Measurements from ENCODE around the gene F7. TPM values are rescaled to one million over a fixed set of nuclear protein-coding genes. Genes with fewer than 3 reads are reported as not detected.

F7 gene
- total RNA-seq, 1 experiment from 2014 or later, result not detected

- TF ChIP-seq EZH2 (IDR thresholded peaks at IDR 0.05; ENCODE audit: low read length, unreplicated experiment) (no peak), EZH2phosphoT487 (IDR thresholded peaks at IDR 0.05; ENCODE audit: borderline replicate concordance, low read length) (no peak)
- TF ChIP-seq, protein P1, sequence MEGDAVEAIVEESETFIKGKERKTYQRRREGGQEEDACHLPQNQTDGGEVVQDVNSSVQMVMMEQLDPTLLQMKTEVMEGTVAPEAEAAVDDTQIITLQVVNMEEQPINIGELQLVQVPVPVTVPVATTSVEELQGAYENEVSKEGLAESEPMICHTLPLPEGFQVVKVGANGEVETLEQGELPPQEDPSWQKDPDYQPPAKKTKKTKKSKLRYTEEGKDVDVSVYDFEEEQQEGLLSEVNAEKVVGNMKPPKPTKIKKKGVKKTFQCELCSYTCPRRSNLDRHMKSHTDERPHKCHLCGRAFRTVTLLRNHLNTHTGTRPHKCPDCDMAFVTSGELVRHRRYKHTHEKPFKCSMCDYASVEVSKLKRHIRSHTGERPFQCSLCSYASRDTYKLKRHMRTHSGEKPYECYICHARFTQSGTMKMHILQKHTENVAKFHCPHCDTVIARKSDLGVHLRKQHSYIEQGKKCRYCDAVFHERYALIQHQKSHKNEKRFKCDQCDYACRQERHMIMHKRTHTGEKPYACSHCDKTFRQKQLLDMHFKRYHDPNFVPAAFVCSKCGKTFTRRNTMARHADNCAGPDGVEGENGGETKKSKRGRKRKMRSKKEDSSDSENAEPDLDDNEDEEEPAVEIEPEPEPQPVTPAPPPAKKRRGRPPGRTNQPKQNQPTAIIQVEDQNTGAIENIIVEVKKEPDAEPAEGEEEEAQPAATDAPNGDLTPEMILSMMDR (conservative IDR thresholded peaks at IDR 0.05; ENCODE audit: low read depth, low read length), result no peak
- H3K4me2 ChIP-seq (ENCODE audit: low read length), result no peak overlapping the region
- no peaks in the 10 kb centered on the region for H3F3A ChIP-seq (ENCODE audit: low read length, unreplicated experiment)
- H3K4me3 ChIP-seq (ENCODE audit: low read length), result no peak overlapping the region
- H3K79me2 ChIP-seq (ENCODE audit: low read length), result no peaks in the 10 kb centered on the region
- ATAC-seq, result no peak
- no peaks in the 10 kb centered on the region for H3K36me3 ChIP-seq (ENCODE audit: low read depth, low read length)
- H3K27me3 ChIP-seq (ENCODE audit: low read length), result no peaks in the 10 kb centered on the region
- intact Hi-C loops (cut with micrococcal nuclease), result no loop called here
- POLR2A ChIA-PET (ENCODE audit: unreplicated experiment), result no interaction called here
- no peak overlapping the region for H3K27ac ChIP-seq (ENCODE audit: low read length)
- H4K20me1 ChIP-seq (ENCODE audit: low read length), result no peaks in the 10 kb centered on the region
- H3K9me2 ChIP-seq (replicated peaks; ENCODE audit: low read length), result no peaks in the 10 kb centered on the region
- BruUV-seq (replicated peaks), result no TSS peak
- H3K9ac ChIP-seq (ENCODE audit: low read length), result no peak overlapping the region
- H3K9me3 ChIP-seq (ENCODE audit: low read length), result no peaks in the 10 kb centered on the region
- H3K4me1 ChIP-seq (ENCODE audit: insufficient read depth, low read length), result no peaks in the 10 kb centered on the region
- no peak for DNase-seq
- CTCF ChIA-PET, result no interaction called here
- H2AFZ ChIP-seq (ENCODE audit: low read length), result no peak overlapping the region
Measured at GRCh38 chr13:113069861-113070805, 35.5 kb upstream of the F7 start.

DNA sequence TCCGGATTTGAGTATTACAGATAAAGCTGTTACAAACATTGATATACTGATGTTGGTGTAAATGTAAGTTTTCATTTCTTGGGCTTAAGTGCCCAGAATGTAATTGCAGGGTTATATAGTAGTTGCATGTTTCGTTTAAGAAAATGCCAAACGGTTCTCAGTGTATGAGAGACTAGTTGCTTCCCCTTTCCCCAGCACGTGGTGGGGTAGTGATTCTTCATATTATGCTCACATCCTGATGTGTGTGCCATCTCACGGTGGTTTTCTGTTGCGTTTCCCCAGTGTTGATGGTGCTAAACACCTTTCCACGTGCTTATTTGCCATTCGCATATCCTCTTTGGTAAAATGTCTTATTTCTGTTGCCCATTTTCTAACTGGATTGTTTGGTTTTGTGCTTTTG lies 34.7 kb upstream of the F7 start:
- Histone ChIP-seq H4K20me1 (ENCODE audit: low read length) (no peaks in the 10 kb centered on the region), H3K9ac (ENCODE audit: low read length) (no peak overlapping the region), H3K4me2 (ENCODE audit: low read length) (no peak overlapping the region), H3K9me2 (replicated peaks; ENCODE audit: low read length) (no peaks in the 10 kb centered on the region), H3K4me3 (ENCODE audit: low read length) (no peak overlapping the region), H3K9me3 (ENCODE audit: low read length) (no peaks in the 10 kb centered on the region), H3K27ac (ENCODE audit: low read length) (no peak overlapping the region), H3K79me2 (ENCODE audit: low read length) (no peaks in the 10 kb centered on the region), H2AFZ (ENCODE audit: low read length) (no peak overlapping the region), H3F3A (ENCODE audit: low read length, unreplicated experiment) (no peaks in the 10 kb centered on the region), H3K36me3 (ENCODE audit: low read depth, low read length) (no peaks in the 10 kb centered on the region), H3K4me1 (ENCODE audit: insufficient read depth, low read length) (no peaks in the 10 kb centered on the region), H3K27me3 (ENCODE audit: low read length) (no peaks in the 10 kb centered on the region)
- no peak for TF ChIP-seq EZH2 (IDR thresholded peaks at IDR 0.05; ENCODE audit: low read length, unreplicated experiment)
- DNase-seq (no peak), ATAC-seq (no peak)
- no TSS peak for BruUV-seq (replicated peaks)
- ChIA-PET POLR2A (ENCODE audit: unreplicated experiment) (no interaction called here), CTCF (no interaction called here)
- intact Hi-C loops (cut with micrococcal nuclease), result no loop called here

GRCh38 chr13:113072376-113072775 lies 33.2 kb upstream of the F7 start:
- no peaks in the 10 kb centered on the region for H3F3A ChIP-seq (ENCODE audit: low read length, unreplicated experiment)
- H3K27ac ChIP-seq (ENCODE audit: low read length), result no peak overlapping the region
- H3K79me2 ChIP-seq (ENCODE audit: low read length), result no peaks in the 10 kb centered on the region
- TF ChIP-seq EZH2phosphoT487 (IDR thresholded peaks at IDR 0.05; ENCODE audit: borderline replicate concordance, low read length), result no peak
- no peak for TF ChIP-seq EZH2 (IDR thresholded peaks at IDR 0.05; ENCODE audit: low read length, unreplicated experiment)
- TF ChIP-seq, protein P1 (conservative IDR thresholded peaks at IDR 0.05; ENCODE audit: low read depth, low read length), result no peak
- no peaks in the 10 kb centered on the region for H3K9me3 ChIP-seq (ENCODE audit: low read length)
- DNase-seq (no peak), ATAC-seq (no peak)
- H3K4me3 ChIP-seq (ENCODE audit: low read length), result no peak overlapping the region
- H3K4me1 ChIP-seq (ENCODE audit: insufficient read depth, low read length), result no peaks in the 10 kb centered on the region
- CTCF ChIA-PET, result no interaction called here
- no TSS peak for BruUV-seq (replicated peaks)
- H3K36me3 ChIP-seq (ENCODE audit: low read depth, low read length), result no peaks in the 10 kb centered on the region
- H3K4me2 ChIP-seq (ENCODE audit: low read length), result no peak overlapping the region
- no peak overlapping the region for H2AFZ ChIP-seq (ENCODE audit: low read length)
- no peaks in the 10 kb centered on the region for H3K9me2 ChIP-seq (replicated peaks; ENCODE audit: low read length)
- no peaks in the 10 kb centered on the region for H3K27me3 ChIP-seq (ENCODE audit: low read length)
- H4K20me1 ChIP-seq (ENCODE audit: low read length), result no peaks in the 10 kb centered on the region
- no peak overlapping the region for H3K9ac ChIP-seq (ENCODE audit: low read length)
- intact Hi-C loops (cut with micrococcal nuclease), result no loop called here
- POLR2A ChIA-PET (ENCODE audit: unreplicated experiment), result no interaction called here

Data from PC-3 (cell line).